Breast epithelium (tissue), 3 donors: ENCODE results near the gene KCNJ6.
"Not testable (repeated sequence)": the region's sequence is repeated elsewhere in the genome, so short reads cannot be mapped to it uniquely, and the experiment has no call there.

Experiments used
- POLR2A ChIP-seq: fragments of 450-650 bp; IDR thresholded peaks from one replicate; pipeline ENCODE4 v1.6.1; 2016; ENCODE audit warnings: antibody characterized with exemption, mild to moderate bottlenecking, moderate library complexity
- POLR2AphosphoS5 ChIP-seq, 3 donors: sonication (generic); formaldehyde crosslinking; IDR thresholded peaks; one replicate each; pipeline ENCODE4 v1.6.1; 2017; ENCODE audit warnings: antibody characterized with exemption in 3 of 3
- TF ChIP-seq, protein P1 (sequence below), 3 donors: fragments of 450-650 bp; IDR thresholded peaks; one replicate each; pipeline ENCODE4 v1.5.1; 2016 to 2017; ENCODE audit warnings: antibody characterized with exemption in 3 of 3, mild to moderate bottlenecking in 3 of 3, moderate library complexity in 3 of 3

DNA sequence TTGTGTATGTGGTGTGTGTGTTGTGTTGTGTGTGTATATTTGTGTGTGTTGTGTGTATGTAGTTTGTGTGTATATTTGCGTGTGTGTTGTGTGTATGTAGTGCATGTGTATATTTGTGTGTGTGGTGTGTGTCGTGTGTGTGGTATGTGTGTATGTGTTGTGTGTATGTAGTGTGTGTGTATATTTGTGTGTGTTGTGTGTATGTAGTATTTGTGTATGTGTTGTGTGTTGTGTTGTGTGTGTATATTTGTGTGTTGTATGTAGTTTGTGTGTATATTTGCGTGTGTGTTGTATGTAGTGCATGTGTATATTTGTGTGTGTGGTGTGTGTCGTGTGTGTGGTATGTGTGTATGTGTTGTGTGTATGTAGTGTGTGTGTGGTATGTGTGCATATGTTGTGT lies 154.9 kb downstream of the KCNJ6 start:
- not testable (repeated sequence) for TF ChIP-seq POLR2A; POLR2AphosphoS5 (IDR thresholded peaks at IDR 0.05)
- TF ChIP-seq, protein P1, sequence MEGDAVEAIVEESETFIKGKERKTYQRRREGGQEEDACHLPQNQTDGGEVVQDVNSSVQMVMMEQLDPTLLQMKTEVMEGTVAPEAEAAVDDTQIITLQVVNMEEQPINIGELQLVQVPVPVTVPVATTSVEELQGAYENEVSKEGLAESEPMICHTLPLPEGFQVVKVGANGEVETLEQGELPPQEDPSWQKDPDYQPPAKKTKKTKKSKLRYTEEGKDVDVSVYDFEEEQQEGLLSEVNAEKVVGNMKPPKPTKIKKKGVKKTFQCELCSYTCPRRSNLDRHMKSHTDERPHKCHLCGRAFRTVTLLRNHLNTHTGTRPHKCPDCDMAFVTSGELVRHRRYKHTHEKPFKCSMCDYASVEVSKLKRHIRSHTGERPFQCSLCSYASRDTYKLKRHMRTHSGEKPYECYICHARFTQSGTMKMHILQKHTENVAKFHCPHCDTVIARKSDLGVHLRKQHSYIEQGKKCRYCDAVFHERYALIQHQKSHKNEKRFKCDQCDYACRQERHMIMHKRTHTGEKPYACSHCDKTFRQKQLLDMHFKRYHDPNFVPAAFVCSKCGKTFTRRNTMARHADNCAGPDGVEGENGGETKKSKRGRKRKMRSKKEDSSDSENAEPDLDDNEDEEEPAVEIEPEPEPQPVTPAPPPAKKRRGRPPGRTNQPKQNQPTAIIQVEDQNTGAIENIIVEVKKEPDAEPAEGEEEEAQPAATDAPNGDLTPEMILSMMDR (IDR thresholded peaks at IDR 0.05), result not testable (repeated sequence)
